Body of pancreas (tissue), 4 donors: ENCODE measurements around the gene SCAMP1.

Source experiments
- CTCF ChIP-seq, 7 experiments: fragments of 450-650 bp in 4 of 7; fragments of 200-600 bp in 3 of 7; sonication (generic) in 3 of 7; IDR thresholded peaks; one replicate each; pipeline ENCODE4 v1.5.1; 2016 to 2019; ENCODE audit warnings: antibody characterized with exemption in 7 of 7
- POLR2A ChIP-seq, 3 donors: fragments of 450-650 bp; IDR thresholded peaks; one replicate each; pipeline ENCODE4 v1.6.1; 2016; ENCODE audit warnings: antibody characterized with exemption in 3 of 3, mild to moderate bottlenecking in 2 of 3

GRCh38 chr5:78367318-78367991 is 7.0 kb downstream of the SCAMP1 start:
- no peak for TF ChIP-seq POLR2A (IDR thresholded peaks at IDR 0.05)
- TF ChIP-seq CTCF (IDR thresholded peaks at IDR 0.05), result no peak
